ENCODE results near the gene SEPTIN8.

SEPTIN8 gene

DNA sequence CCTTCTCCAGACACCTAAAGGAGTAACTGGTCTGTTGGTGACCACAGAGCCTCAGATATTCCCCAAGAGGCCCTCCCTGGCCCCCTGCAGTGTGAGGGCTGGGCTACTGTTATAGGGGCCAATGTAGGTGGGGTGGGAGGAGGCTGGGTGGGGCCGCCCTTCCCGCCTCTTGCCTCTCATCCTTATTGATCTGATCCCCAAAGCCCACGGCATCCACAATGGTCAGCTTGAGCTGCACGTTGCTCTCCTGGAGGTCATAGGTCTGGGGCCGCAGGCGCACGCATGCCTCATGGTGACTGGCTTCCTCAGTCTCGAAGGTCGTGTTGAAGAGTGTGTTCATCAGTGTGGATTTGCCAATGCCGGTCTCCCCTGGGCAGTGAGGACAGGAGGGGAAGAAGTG, 13.0 kb downstream of the SEPTIN8 start:
- H3K4me1 Mint-ChIP-seq = peaks cover 11% of the 10 kb centered on the region
- H3K36me3 Mint-ChIP-seq (ENCODE audit: low read depth) = peaks cover 33% of the 10 kb centered on the region
- no peak overlapping the region for H3K27ac Mint-ChIP-seq
- no peaks in the 10 kb centered on the region for H3K27me3 Mint-ChIP-seq (ENCODE audit: low read depth)
- H3K9me3 Mint-ChIP-seq = no peaks in the 10 kb centered on the region
- TF ChIP-seq, protein P1, sequence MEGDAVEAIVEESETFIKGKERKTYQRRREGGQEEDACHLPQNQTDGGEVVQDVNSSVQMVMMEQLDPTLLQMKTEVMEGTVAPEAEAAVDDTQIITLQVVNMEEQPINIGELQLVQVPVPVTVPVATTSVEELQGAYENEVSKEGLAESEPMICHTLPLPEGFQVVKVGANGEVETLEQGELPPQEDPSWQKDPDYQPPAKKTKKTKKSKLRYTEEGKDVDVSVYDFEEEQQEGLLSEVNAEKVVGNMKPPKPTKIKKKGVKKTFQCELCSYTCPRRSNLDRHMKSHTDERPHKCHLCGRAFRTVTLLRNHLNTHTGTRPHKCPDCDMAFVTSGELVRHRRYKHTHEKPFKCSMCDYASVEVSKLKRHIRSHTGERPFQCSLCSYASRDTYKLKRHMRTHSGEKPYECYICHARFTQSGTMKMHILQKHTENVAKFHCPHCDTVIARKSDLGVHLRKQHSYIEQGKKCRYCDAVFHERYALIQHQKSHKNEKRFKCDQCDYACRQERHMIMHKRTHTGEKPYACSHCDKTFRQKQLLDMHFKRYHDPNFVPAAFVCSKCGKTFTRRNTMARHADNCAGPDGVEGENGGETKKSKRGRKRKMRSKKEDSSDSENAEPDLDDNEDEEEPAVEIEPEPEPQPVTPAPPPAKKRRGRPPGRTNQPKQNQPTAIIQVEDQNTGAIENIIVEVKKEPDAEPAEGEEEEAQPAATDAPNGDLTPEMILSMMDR (IDR thresholded peaks at IDR 0.05; ENCODE audit: unreplicated experiment in 3 of 3) = no peak
- no peak overlapping the region for H3K4me3 Mint-ChIP-seq

DNA sequence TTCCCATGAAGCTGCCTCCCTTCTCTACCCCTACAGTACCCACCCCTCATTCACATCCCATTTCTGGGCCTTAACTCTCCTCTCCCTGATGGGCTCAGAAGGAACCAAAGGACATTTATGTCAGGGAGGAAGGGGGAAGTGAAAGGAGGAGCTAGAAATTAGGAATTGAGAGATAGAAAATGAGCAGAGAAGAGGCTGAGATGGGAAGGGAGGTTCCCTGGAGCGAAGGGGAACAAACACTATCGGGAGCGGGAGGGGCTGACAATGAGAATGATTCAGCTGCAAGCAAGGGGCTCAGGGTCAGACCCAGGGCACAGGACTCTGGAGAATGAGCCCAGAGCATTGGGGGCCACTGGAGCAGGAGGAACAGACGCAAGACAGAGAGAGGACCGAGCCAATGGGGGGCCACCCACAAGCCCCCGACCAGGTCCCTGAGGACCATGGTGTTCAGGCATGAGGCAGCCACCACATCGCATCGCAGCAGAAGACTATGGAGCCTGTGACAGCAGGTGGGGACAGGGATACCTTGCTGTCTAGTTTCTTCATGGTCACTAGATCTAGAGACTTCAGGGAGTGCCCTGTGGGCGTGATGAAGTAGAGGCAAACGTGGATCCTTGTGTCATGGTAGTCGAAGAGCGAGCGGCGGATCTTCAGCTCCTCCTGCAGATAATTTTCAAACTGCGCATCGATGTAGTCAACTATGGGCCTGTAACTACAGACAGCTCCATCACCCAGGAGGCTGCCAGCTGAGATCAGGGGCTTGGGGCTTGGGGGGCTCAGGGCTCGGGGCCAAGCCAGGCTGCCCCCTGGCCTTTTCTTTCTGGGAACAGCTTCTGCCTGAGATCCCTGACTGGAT, 13.6 kb downstream of the SEPTIN8 start:
- Mint-ChIP-seq H3K27ac (no peak overlapping the region), H3K27me3 (ENCODE audit: low read depth) (no peaks in the 10 kb centered on the region), H3K36me3 (ENCODE audit: low read depth) (peaks cover 39% of the 10 kb centered on the region)

DNA sequence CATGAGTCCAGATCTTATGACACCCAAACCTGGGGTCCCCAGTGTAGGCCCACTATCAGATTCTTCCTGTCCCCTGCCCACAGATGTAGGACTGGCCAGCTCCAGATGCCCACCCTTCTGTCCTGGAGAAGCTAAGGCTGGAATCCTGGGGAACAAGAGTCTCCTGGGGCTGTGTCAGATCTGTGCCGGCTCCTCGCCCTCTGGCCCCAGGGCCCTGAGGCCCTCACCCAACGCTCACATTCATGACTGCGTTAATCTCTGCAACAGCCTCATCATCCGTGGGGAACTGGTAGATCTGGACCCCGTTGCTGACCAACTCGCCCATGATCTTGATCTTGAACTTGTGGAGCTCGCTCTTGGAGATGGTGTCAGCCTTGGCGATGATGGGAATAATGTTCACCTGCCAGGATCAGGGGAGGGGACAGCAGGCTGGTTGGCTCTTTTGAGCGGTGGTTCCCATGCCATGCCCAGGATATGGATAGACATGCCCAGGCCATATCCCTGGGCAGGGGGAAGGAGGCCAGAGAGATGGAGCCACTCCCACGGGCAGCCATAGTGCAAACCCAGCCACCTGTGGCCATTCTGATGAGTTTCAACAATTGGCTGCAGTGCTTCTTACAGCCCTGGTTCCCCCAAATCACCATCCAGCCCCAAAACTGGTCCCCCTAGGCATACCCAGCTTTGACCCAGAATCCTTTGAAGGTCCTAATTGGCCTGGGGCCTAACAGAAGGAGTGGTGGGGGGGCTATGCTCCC, 14.6 kb downstream of the SEPTIN8 start:
- peaks cover 5% of the 10 kb centered on the region for H3K4me1 Mint-ChIP-seq
- H3K27ac Mint-ChIP-seq = no peak overlapping the region
- H3K9me3 Mint-ChIP-seq = no peaks in the 10 kb centered on the region
- TF ChIP-seq, protein P1 (IDR thresholded peaks at IDR 0.05; ENCODE audit: unreplicated experiment in 3 of 3) = no peak
- H3K36me3 Mint-ChIP-seq (ENCODE audit: low read depth) = peaks cover 44% of the 10 kb centered on the region
- H3K27me3 Mint-ChIP-seq (ENCODE audit: low read depth) = no peaks in the 10 kb centered on the region
- H3K4me3 Mint-ChIP-seq = no peak overlapping the region

More for the DNA sequence above, 13.6 kb downstream of the SEPTIN8 start:
- Mint-ChIP-seq H3K4me3 (no peak overlapping the region), H3K9me3 (no peaks in the 10 kb centered on the region), H3K4me1 (peaks cover 11% of the 10 kb centered on the region)
- TF ChIP-seq, protein P1 (IDR thresholded peaks at IDR 0.05; ENCODE audit: unreplicated experiment in 3 of 3) = no peak

DNA sequence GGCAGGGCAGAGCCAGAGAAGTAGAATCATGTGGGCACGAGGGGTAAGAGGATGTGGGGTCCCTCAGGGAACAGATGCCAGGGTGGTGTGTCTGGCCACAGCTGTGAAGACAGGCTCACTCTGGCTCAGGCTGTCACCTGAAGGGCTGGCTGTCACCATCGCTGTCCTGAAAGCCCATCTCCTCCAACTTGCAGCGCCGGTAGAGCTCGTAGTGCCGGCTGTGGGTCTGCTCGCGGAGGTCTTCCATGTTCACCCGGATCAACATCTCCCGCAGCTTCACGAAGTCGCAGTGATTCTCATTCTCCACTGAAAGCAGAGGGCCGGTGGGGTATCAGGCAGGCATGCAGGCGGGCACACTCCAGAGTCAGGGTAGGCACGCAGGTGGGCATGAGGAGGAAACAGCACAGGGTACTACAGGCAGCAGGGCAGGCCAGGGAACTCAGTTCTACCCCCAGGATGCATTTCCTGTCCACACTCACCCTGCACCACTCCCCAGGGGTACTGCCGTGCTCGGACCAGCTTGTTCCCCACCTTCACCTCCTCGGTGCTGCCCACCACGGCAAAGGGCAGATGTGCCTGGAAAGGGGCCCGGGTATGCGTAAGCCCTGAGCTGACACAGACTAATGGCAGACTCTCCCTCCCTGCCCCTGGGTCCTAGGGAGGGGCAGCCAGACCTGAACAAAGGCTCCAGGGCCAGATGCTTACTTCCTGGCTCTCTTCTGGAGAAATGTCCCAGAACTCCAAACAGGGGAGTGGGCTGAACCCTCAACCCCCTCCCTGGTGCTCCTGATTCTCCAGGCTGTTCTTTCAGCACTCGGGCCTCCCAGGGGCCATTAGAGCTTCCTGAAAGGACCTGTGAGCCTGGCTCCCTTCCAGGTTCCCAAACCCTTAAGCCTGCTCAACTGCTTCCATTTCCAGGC, 15.5 kb downstream of the SEPTIN8 start:
- no peaks in the 10 kb centered on the region for H3K27me3 Mint-ChIP-seq (ENCODE audit: low read depth)
- H3K4me3 Mint-ChIP-seq = no peak overlapping the region
- peaks cover 48% of the 10 kb centered on the region for H3K36me3 Mint-ChIP-seq (ENCODE audit: low read depth)
- no peaks in the 10 kb centered on the region for H3K9me3 Mint-ChIP-seq
- TF ChIP-seq, protein P1 (IDR thresholded peaks at IDR 0.05; ENCODE audit: unreplicated experiment in 3 of 3) = no peak
- H3K4me1 Mint-ChIP-seq = no peaks in the 10 kb centered on the region
- no peak overlapping the region for H3K27ac Mint-ChIP-seq

DNA sequence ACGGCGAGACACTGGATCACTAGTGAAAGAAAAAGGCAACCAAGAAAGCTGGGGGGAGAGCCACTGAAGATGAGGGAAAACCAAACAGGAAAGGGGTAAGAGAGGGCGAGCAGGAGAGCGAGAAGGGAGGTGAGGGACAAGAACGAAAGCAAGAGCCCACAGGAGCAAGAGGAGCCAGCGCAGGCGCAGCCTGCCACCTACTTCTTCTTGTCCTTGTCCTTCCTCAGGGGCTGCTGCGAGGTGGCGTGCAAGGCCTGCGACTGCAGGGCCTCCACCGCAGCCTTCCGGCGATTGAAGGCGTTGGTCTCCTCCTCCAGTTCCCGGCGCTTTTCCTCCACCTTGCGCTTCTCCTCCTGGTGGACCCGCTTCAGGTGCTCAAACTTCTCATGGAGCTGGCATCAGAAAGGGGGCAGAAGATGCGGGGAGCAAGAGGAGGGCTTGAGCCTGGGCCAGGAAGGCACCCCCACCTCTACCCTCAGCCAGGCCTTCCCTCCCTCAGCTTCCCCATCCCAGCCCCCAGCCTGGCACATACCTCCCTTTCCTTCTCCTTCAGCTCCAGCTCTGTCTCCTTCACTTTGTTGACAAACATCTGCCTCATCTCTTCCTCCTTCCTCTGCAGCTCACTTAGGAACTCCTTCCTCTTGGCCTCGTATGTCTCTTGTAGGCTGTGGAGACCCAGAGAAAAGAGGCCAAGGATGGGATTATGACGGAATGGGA, 16.3 kb downstream of the SEPTIN8 start:
- H3K27me3 Mint-ChIP-seq (ENCODE audit: low read depth) = no peaks in the 10 kb centered on the region
- H3K27ac Mint-ChIP-seq = no peak overlapping the region
- no peaks in the 10 kb centered on the region for H3K9me3 Mint-ChIP-seq
- peaks cover 48% of the 10 kb centered on the region for H3K36me3 Mint-ChIP-seq (ENCODE audit: low read depth)
- TF ChIP-seq, protein P1 (IDR thresholded peaks at IDR 0.05; ENCODE audit: unreplicated experiment in 3 of 3) = no peak
- no peaks in the 10 kb centered on the region for H3K4me1 Mint-ChIP-seq
- no peak overlapping the region for H3K4me3 Mint-ChIP-seq

Data from nephron (organoid).